Nephron (organoid): ENCODE results near the gene KIF26A.
A peak's percentile ranks its signal among the peaks of the same experiment; 100 is the strongest.

ENCODE experiments used
- H3K27ac Mint-ChIP-seq, 3 experiments: 2 replicates each; pipeline ENCODE4 v1.8.0; 2020; ENCODE audit warnings: mixed read lengths in 3 of 3, mild to moderate bottlenecking in 2 of 3, moderate library complexity in 1 of 3
- H3K27me3 Mint-ChIP-seq: 2 replicates; pipeline ENCODE4 v1.8.0; 2021; ENCODE audit warnings: low read depth, mild to moderate bottlenecking, moderate library complexity, mixed read lengths
- H3K36me3 Mint-ChIP-seq: 2 replicates; pipeline ENCODE4 v1.8.0; 2020; ENCODE audit warnings: low read depth, mixed read lengths
- H3K4me1 Mint-ChIP-seq: 2 replicates; pipeline ENCODE4 v1.8.0; 2020; ENCODE audit warnings: mixed read lengths
- H3K4me3 Mint-ChIP-seq, 3 experiments: 2 replicates each; pipeline ENCODE4 v1.8.0; 2020; ENCODE audit warnings: mild to moderate bottlenecking in 3 of 3, mixed read lengths in 3 of 3, moderate library complexity in 2 of 3
- H3K9me3 Mint-ChIP-seq: 2 replicates; pipeline ENCODE4 v1.8.0; 2020; ENCODE audit warnings: mixed read lengths
- CTCF ChIP-seq, 3 experiments: fragments of 200-600 bp; sonication (generic); IDR thresholded peaks; one replicate each; pipeline ENCODE4 v1.5.0; 2021; ENCODE audit warnings: antibody characterized with exemption in 3 of 3; ENCODE audit not compliant: unreplicated experiment in 3 of 3

The KIF26A gene

GRCh38 chr14:104143521-104144452, 5.4 kb downstream of the KIF26A start:
- no peak for TF ChIP-seq CTCF (IDR thresholded peaks at IDR 0.05; ENCODE audit: unreplicated experiment in 3 of 3)
- Mint-ChIP-seq H3K9me3 (no peaks in the 10 kb centered on the region), H3K4me1 (peaks cover 19% of the 10 kb centered on the region), H3K36me3 (no peaks in the 10 kb centered on the region), H3K4me3 (no peak overlapping the region), H3K27ac (peak overlapping the region in 2 of 3 experiments; percentile 45 to 75), H3K27me3 (peaks cover 23% of the 10 kb centered on the region)

- Mint-ChIP-seq H3K9me3 (no peaks in the 10 kb centered on the region), H3K27me3 (peaks cover 20% of the 10 kb centered on the region), H3K27ac (peak overlapping the region; percentile 45 to 75 (median 48)), H3K4me1 (peaks cover 19% of the 10 kb centered on the region), H3K36me3 (no peaks in the 10 kb centered on the region), H3K4me3 (peak overlapping the region in 1 of 3 experiments; percentile 34)
- no peak for TF ChIP-seq CTCF (IDR thresholded peaks at IDR 0.05; ENCODE audit: unreplicated experiment in 3 of 3)
Observed at GRCh38 chr14:104144453-104144790, 6.0 kb downstream of the KIF26A start.

- H3K27me3 Mint-ChIP-seq, result peaks cover 16% of the 10 kb centered on the region
- no peaks in the 10 kb centered on the region for H3K36me3 Mint-ChIP-seq
- peak overlapping the region in 1 of 3 experiments; percentile 34 for H3K4me3 Mint-ChIP-seq
- no peaks in the 10 kb centered on the region for H3K9me3 Mint-ChIP-seq
- H3K27ac Mint-ChIP-seq, result peak overlapping the region; percentile 45 to 75 (median 48)
- no peak for TF ChIP-seq CTCF (IDR thresholded peaks at IDR 0.05; ENCODE audit: unreplicated experiment in 3 of 3)
- peaks cover 19% of the 10 kb centered on the region for H3K4me1 Mint-ChIP-seq
Observed at GRCh38 chr14:104144911-104145825, 6.8 kb downstream of the KIF26A start.

GRCh38 chr14:104145826-104146601, 7.6 kb downstream of the KIF26A start:
- Mint-ChIP-seq H3K4me3 (no peak overlapping the region), H3K4me1 (peaks cover 19% of the 10 kb centered on the region), H3K27ac (peak overlapping the region in 2 of 3 experiments; percentile 18 to 57), H3K36me3 (no peaks in the 10 kb centered on the region), H3K27me3 (peaks cover 14% of the 10 kb centered on the region), H3K9me3 (no peaks in the 10 kb centered on the region)
- TF ChIP-seq CTCF (IDR thresholded peaks at IDR 0.05; ENCODE audit: unreplicated experiment in 3 of 3), result no peak

GRCh38 chr14:104146651-104147345, 8.4 kb downstream of the KIF26A start:
- H3K4me1 Mint-ChIP-seq, result peaks cover 26% of the 10 kb centered on the region
- no peaks in the 10 kb centered on the region for H3K36me3 Mint-ChIP-seq
- H3K27ac Mint-ChIP-seq, result no peak overlapping the region

More at GRCh38 chr14:104146651-104147345, 8.4 kb downstream of the KIF26A start:
- no peak for TF ChIP-seq CTCF (IDR thresholded peaks at IDR 0.05; ENCODE audit: unreplicated experiment in 3 of 3)
- Mint-ChIP-seq H3K27me3 (peaks cover 11% of the 10 kb centered on the region), H3K4me3 (no peak overlapping the region), H3K9me3 (no peaks in the 10 kb centered on the region)
